Left colon (tissue), 2 donors: Measurements from ENCODE around the gene MROH7. TPM values are rescaled to one million over a fixed set of nuclear protein-coding genes. Genes with fewer than 3 reads are reported as not detected.
"Not testable (repeated sequence)": the region's sequence is repeated elsewhere in the genome, so short reads cannot be mapped to it uniquely, and the experiment has no call there.

ENCODE experiments used
- ATAC-seq: fragments of 200-7000 bp; cut with Tn5 transposase; one replicate; pipeline ENCODE4 v1.9.1; 2020; ENCODE audit warnings: mild to moderate bottlenecking, moderate library complexity
- DNase-seq, 2 donors: peaks; one replicate each; pipeline ENCODE4 v3.0.0-alpha.2; 2020
- intact Hi-C, 2 donors: fragments of 100-400 bp; cut with DNase I in 1 of 2; cut with micrococcal nuclease in 1 of 2; formaldehyde crosslinking; loops; one replicate each; pipeline versions ENCODE4 v1.11.2 to v1.14.0; 2022; cut with DNase I, micrococcal nuclease
- total RNA-seq, 2 donors: library from RNA; stranded (reverse); fragmentation: NEBNext Ultra II Directional; extraction: Animal tissue kit (Norgen Biotek cat#: 25700); gene quantifications; one replicate each; pipeline ENCODE4 v1.2.1, GENCODE V29; 2021
- donor health status: DM: no; HTN: no; CAD: no.
- donor health status: DM: yes; HTN: yes; CAD: no.

MROH7 gene
- total RNA-seq, 2 donors from 2014 or later: 11.8 to 14.2 TPM

DNA sequence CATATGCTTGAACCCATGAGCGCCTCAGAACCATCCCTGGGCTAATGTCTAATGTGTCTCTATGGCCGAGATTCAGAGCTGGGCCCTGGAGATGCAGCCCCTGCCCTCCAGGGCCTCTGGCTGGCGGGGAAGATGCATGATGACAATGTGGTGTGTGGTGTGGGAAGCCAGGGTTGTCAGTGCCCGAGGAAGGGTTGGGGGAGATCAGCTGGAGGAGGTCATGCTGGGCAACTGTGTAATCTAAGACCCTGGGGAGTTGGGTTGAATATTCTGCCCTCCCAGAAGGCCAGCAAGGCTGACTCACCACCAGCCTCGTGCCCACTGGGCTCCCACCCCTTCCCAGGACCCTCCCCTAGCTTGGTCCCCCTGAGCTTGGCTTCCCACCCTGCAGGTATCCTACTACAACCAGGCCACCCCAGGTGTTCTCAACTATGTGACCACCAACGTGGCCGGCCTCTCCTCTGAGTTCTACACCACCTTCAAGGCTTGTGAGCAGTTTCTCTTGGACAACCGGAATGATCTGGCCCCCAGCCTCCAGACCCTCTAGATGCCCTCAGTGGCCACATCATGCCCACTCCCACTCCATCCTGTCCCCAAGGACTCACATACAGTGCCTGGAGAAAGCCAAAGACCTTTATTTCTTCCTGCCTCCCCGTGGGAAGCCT, 32.9 kb upstream of the MROH7 start:
- intact Hi-C loops: no loop called here
- ATAC-seq: no peak
- no peak for DNase-seq

DNA sequence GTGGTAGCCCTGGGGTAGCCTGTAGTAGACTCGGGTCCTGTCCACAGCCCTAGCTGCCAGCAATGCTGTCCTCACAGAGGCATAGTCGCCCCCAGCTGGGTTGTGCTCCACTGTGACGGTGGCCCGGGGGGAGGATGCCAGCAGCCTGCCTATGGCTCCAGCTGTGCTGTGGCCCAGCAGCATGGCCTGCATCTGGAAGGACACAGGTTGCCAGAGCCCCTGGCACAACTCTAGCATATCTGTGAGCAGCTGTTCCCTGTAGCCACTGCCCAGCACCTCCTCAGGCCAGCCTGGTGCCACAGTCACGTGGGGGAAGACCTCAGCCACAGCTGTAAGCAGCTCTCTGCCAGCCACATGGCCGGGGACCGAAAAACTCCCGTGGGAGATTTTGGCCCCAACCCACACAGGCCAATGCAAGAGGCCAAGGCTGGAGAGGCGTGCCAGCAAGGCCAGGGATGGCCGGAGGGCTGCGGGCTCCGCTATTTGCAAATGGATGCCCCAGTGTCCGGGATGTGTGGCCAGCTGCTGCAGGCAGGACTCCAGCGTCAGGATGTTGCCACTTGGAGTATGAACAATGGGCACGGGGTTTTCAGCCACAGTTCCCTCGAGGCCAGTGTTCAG, 32.2 kb upstream of the MROH7 start:
- intact Hi-C loops: no loop called here
- no peak for DNase-seq

DNA sequence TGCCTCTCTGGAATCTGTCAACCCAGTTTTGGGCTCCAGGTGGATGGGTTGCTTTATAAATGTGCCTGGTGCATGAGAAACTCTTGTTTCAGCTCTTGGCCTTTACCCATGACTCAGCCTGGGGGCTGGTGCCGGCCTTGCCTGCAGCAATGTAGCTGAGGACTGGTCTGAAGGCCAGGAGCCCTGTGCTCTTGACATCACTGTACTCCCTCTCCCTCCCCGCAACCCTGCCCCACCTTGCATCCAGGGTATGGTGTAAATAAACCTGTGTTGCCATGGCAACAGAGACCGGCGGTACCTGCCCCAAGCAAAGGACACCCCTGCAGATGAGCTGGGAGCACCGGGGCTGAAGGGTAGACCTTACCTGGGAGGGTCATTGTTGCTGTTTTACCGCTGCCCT, 31.5 kb upstream of the MROH7 start:
- intact Hi-C loops: no loop called here
- ATAC-seq (no peak), DNase-seq (no peak)

More for the DNA sequence above, 32.2 kb upstream of the MROH7 start:
- ATAC-seq: no peak

DNA sequence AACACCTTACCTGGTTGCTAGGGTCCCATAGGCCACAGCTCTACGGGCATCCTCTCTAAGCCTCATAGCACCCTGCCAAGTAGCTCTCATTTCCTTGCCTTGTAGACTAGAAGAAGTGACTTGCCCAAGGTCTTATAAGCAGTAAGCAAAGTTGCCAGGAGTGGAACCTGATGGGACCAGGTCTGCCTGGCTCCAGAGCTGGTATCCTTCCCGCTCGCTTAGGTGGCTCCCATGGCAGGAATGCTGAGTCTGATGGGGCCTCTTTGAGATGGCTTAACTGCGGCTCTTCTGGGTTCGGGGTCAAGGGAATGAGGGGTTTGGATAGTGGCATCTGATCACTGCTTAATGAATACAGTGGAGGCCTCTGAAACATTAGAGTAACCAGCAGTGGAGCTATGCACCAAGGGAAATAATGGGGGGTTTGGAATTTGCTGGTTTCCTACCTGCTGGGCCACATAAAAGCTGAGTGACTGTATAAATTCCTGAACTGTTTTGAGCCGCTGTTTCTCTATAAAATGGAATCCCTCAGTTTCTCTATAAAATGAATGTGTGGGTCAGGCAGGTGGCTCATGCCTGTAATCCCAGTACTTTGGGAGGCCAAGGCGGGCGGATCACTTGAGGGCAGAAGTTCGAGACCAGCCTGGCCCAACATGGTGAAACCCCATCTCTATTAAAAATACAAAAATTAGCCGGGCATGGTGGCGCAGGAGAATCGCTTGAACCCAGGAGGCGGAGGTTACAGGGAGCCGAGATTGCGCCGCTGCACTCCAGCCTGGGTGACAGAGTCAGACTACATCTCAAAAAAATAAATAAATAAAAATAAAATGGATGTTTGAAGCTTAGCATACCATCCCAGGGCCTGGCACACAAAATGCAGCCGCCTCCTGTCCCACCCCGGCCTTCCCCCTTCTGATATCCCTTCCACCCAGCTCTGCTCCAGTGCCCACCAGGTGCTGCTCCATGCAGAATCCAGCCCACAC, 30.7 kb upstream of the MROH7 start:
- DNase-seq (no peak), ATAC-seq (no peak)
- intact Hi-C loops: no loop called here

DNA sequence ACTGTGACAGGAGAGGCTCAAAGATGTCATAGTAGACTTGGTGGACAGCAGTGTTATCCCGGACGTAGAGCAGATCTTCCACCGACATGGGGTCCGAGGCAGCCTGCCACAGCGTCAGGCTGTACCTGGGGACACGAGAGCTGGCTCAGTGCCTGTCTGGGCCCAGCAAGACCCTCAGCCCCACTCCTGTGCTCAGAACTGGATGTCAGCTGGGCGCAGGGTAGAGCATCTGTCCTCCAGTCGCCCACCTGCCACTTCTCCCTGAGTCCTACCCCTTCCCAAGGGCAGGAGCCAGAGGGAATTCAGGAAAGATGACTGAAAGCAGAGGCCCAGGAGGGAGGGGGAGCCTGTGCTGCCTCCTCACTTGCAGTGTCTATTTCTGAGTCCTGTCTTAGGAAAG, 30.0 kb upstream of the MROH7 start:
- DNase-seq (no peak), ATAC-seq (no peak)
- intact Hi-C loops: no loop called here

DNA sequence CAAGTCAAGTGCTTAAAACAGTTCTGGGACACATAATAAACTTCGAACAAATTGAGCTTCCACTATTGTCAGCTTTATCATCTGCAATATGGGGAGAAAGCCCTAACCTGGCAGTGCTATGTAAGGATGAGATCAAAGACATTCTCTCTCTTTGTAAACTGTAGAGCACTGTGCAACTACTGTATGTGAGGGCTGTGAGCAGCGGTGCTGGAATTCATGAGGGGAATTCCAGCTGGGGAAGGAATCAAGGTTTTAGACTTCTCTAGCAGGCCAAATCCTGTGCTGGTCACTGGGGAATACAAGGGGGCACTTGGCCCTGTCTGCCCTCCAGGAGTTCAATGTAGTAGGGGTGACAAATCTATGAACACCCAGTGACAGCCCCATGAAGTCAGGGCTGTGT, 27.6 kb upstream of the MROH7 start:
- DNase-seq (no peak), ATAC-seq (no peak)

GRCh38 chr1:54614563-54614962, 27.0 kb upstream of the MROH7 start:
- DNase-seq: no peak
- intact Hi-C loops: no loop called here
- ATAC-seq: peak; percentile 34

More for the DNA sequence above, 27.6 kb upstream of the MROH7 start:
- intact Hi-C loops: no loop called here

- DNase-seq (no peak), ATAC-seq (peak; percentile 1)
- intact Hi-C loops: no loop called here
Observed at GRCh38 chr1:54615531-54616279, 25.9 kb upstream of the MROH7 start.

DNA sequence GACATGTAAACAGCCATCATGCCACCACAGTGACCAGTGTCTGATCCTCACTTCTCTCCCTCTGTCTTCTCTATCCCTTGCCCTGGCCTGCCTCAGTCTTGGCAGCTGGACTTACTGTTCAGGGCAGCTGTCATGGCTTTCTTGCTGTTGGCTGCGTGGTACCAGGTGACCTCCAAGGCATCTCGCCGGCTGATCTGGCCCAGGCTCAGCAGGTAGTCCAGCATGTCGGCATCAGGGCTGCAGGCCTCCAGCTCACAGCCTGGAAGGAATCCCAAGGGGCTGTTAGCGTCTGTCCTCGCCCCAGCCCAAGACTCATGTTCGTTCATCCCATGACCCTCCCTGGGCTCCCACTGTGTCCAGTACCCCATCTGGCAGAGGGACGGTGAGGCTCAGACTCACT, 21.8 kb upstream of the MROH7 start:
- DNase-seq: no peak

DNA sequence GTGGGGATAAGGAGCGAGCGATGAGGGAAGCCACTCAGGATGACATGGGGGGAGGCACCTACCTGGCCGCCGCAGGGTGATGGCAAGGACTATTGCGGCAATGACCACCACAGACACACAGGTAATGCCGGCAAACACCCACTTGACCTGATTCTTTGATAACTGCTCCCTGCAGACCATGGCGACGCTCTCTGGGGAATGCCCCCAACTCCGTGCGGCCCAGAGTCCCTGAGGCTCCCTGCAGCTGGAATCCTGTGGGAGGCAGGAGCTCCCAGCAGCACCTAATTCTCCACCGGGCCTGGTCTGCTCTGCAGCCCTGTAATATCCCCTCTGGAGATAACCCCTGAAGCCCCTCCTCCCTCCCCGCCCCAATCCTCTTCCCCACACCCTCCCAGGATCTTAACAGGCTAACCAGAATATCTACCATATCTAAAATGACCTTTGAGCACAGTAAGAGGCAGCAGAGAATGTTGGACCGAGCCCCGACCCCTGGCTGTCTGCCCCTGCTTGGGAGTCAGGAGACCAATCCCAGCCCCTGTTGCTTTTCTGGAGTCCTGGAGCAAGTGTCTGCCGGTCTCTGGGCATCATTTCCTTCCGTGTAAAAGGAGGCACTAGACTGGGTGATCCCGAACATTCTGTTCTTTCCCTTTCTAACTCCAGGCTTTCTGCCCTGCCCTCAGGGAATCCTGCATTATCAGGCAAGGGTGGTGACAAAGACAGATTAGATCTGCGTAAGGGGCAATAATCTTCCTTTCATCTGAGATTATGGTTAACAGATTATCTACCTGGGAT, 18.2 kb upstream of the MROH7 start, which contains the start of gene FAM151A:
FAM151A (minus strand) TSS at position 310 of the 792 bp plus-strand sequence; CDS start at position 180, 130 bp downstream.
- intact Hi-C loops: no loop called here
- ATAC-seq: peak; percentile 82
- DNase-seq: no peak

More for the DNA sequence above, 21.8 kb upstream of the MROH7 start:
- ATAC-seq: no peak
- intact Hi-C loops: no loop called here

DNA sequence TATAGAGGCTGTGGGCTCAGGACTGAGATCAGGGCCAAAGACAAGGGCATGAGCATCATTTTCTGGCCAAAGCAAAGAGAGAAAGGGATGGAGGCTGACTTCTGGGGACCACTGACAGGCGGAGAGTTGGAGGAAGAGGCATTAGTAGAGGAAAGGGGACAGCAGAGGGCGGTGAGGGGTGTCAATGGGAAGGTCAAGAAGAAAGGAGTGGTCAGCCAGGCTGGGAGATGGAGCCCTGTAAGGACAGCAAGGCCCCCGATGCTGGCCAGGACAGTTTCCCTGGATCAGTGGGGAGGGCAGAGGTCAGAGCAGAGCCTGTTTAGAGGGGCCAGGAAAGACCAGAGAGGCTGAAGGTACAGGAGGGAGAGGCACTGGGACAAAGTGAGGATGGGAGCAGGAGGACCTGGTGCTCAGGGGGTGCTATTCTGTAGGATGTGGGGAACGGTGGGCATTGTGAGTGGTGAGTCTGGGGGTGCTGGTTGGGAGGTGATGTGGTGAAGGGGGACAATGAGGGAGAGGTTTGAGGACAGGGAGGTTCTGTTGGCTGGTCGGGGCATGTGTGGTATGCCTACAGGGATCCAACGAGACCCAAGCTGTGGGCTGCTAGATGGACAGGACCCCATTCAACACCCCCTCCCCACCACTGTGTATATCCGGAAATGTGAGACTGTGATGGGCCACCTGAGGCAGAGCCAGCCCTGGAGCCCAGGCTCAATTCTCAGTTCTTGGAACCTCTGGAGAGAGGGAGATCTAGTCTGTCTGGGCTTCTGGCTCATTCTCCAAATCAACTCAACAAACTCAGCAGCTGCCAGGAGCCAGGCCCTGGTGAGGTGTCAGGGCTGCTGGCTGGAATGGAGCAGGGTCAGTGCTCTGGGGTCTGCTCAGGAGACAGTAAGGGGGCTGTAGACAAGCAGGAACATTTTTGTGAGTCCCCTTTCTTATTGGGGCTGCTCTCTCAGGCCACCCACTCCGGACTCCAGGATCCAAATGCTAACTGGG, 16.8 kb upstream of the MROH7 start:
- DNase-seq (no peak), ATAC-seq (no peak)
- intact Hi-C loops: no loop called here

GRCh38 chr1:54627196-54627595, 14.4 kb upstream of the MROH7 start:
- DNase-seq (no peak), ATAC-seq (no peak)
- intact Hi-C loops: no loop called here

DNA sequence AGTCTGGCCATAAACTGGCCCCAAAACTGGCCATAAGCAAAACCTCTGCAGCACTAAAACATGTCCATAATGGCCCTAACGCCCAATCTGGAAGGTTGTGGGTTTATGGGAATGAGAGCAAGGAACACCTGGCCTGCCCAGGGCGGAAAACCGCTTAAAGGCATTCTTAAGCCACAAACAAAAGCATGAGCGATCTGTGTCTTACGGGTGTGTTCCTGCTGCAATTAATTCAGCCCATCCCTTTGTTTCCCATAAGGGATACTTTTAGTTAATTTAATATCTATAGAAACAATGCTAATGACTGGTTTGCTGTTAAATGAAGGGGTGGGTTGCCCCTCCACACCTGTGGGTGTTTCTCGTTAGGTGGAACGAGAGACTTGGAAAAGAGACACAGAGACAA, 5.8 kb upstream of the MROH7 start:
- intact Hi-C loops, ATAC-seq: not testable (repeated sequence)

GRCh38 chr1:54636461-54637446, 4.8 kb upstream of the MROH7 start:
- intact Hi-C loops, DNase-seq, ATAC-seq: not testable (repeated sequence)

More for the DNA sequence above, 5.8 kb upstream of the MROH7 start:
- DNase-seq: not testable (repeated sequence)

DNA sequence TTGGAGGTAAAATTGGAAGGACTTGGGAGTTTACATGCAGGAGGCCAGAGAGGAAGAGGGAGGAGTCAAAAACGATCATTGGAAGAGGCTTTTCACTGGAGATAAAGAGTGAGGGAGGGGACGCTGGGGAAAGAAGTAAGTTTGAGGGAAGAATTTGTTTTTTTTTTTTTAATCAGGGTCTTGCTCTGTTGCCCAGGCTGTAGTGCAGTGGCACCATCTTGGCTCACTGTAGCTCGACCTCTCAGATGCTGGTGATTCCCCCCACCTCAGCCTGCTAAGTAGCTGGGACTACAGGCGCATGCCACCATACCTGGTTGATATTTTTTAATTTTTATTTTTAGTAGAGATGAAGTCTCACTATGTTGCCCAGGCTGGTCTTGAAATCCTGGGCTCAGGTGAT, 1.2 kb upstream of the MROH7 start:
- DNase-seq (no peak), ATAC-seq (peak; percentile 25)
- intact Hi-C loops: no loop called here

DNA sequence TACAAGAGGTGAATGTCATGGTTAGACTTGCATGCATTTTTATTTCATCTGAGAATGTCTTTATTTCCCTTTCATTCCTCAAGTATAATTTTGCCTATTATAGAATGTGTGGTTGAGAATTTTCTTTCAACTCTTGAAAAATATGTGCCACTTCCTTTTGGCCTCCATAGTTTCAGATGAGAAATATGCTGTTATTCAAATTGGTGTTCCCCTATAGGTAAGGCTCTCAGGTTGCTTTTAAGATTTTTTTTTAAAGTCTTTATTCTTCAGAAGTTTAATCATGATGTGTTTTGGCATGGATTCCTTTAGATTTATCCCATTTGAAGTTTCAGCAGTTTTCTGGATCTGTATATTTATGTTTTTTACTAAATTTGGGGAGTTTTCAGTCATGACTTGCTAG, 2.1 kb downstream of the MROH7 start:
- intact Hi-C loops: no loop called here
- ATAC-seq: no peak
- no peak for DNase-seq
